SK-N-SH treated with all-trans-retinoic acid at 6 μM for 48 hours (cell line): ENCODE measurements around the gene BIN1.

Experiments
- ARNTL ChIP-seq: fragments of 450-650 bp; formaldehyde crosslinking; IDR thresholded peaks from 2 replicates; pipeline ENCODE4 v1.5.0; 2020; ENCODE audit warnings: low read depth, mild to moderate bottlenecking, moderate library complexity, borderline replicate concordance
- BACH2 ChIP-seq: fragments of 250-450 bp; sonication (Bioruptor Pico); IDR thresholded peaks from 2 replicates; pipeline ENCODE4 v1.9.0; 2021; ENCODE audit warnings: mild to moderate bottlenecking, borderline replicate concordance
- CSDC2 ChIP-seq: fragments of 250-450 bp; sonication (Bioruptor Pico); IDR thresholded peaks from 2 replicates; pipeline ENCODE4 v1.5.0; 2020; ENCODE audit warnings: mild to moderate bottlenecking, moderate library complexity
- CSRNP3 ChIP-seq: fragments of 250-450 bp; sonication (Bioruptor Pico); IDR thresholded peaks from 2 replicates; pipeline ENCODE4 v1.5.1; 2021; ENCODE audit warnings: mild to moderate bottlenecking, moderate library complexity
- PATZ1 ChIP-seq: fragments of 250-450 bp; sonication (Bioruptor Pico); IDR thresholded peaks from 2 replicates; pipeline ENCODE4 v1.8.0; 2020; ENCODE audit warnings: mild to moderate bottlenecking, moderate library complexity, borderline replicate concordance
- POU6F1 ChIP-seq: fragments of 250-450 bp; sonication (Bioruptor Pico); IDR thresholded peaks from 2 replicates; pipeline ENCODE4 v1.8.0; 2021; ENCODE audit warnings: low read depth, mild to moderate bottlenecking, moderate library complexity, borderline replicate concordance
- TOX ChIP-seq: fragments of 250-450 bp; sonication (Bioruptor Pico); IDR thresholded peaks from 2 replicates; pipeline ENCODE4 v1.8.0; 2021; ENCODE audit warnings: mild to moderate bottlenecking, moderate library complexity, borderline replicate concordance
- ZC3H10 ChIP-seq: fragments of 250-450 bp; sonication (Bioruptor Pico); IDR thresholded peaks from 2 replicates; pipeline ENCODE4 v1.5.1; 2021; ENCODE audit warnings: mild to moderate bottlenecking, moderate library complexity
- ZFP3 ChIP-seq: fragments of 250-450 bp; sonication (Bioruptor Pico); IDR thresholded peaks from 2 replicates; pipeline ENCODE4 v1.5.0; 2020; ENCODE audit warnings: mild to moderate bottlenecking, moderate library complexity
- ZFP30 ChIP-seq: fragments of 450-650 bp; formaldehyde crosslinking; IDR thresholded peaks from 2 replicates; pipeline ENCODE4 v1.5.0; 2022; ENCODE audit warnings: mild to moderate bottlenecking, moderate library complexity
- ZNF565 ChIP-seq: fragments of 450-650 bp; formaldehyde crosslinking; conservative IDR thresholded peaks from 2 replicates; pipeline ENCODE4 v1.5.0; 2020; ENCODE audit warnings: low read depth, mild to moderate bottlenecking, moderate library complexity
- ZNF70 ChIP-seq: fragments of 450-650 bp; formaldehyde crosslinking; IDR thresholded peaks from 2 replicates; pipeline ENCODE4 v1.5.0; 2020; ENCODE audit warnings: mild to moderate bottlenecking, moderate library complexity

- TF ChIP-seq CSDC2 (CRISPR knock-in tag) (no peak), ZNF70 (no peak), TOX (no peak), ZFP3 (CRISPR knock-in tag) (no peak), PATZ1 (CRISPR knock-in tag) (no peak), BACH2 (no peak), ZFP30 (CRISPR knock-in tag) (no peak), POU6F1 (CRISPR knock-in tag) (no peak), CSRNP3 (CRISPR knock-in tag) (no peak), ZC3H10 (CRISPR knock-in tag) (no peak), ZNF565 (CRISPR knock-in tag) (no peak), ARNTL (CRISPR knock-in tag) (no peak)
Measured at GRCh38 chr2:127100251-127101047, 6.5 kb downstream of the BIN1 start.
